GM19328 (cell line): ENCODE data around the gene MTHFD1L.
"Not testable (repeated sequence)": the region's sequence is repeated elsewhere in the genome, so short reads cannot be mapped to it uniquely, and the experiment has no call there.

ENCODE experiments used
- ATAC-seq: cut with Tn5 transposase; IDR thresholded peaks from one replicate; pipeline ENCODE4 v1.9.1; 2021; ENCODE audit warnings: mild to moderate bottlenecking, moderate library complexity; ENCODE audit not compliant: unreplicated experiment

The MTHFD1L gene

GRCh38 chr6:151012321-151013294 lies 147.1 kb downstream of the MTHFD1L start:
- ATAC-seq, result no peak

GRCh38 chr6:151014404-151015100 lies 149.1 kb downstream of the MTHFD1L start:
- ATAC-seq, result peak; percentile 72

- no peak for ATAC-seq
Measured at GRCh38 chr6:151015101-151015700, 149.7 kb downstream of the MTHFD1L start.

GRCh38 chr6:151016107-151016506 lies 150.6 kb downstream of the MTHFD1L start:
- ATAC-seq, result no peak

- no peak for ATAC-seq
Measured at GRCh38 chr6:151018046-151018445, 152.5 kb downstream of the MTHFD1L start.

GRCh38 chr6:151018911-151019782 lies 153.6 kb downstream of the MTHFD1L start:
- ATAC-seq, result no peak

- no peak for ATAC-seq
Measured at GRCh38 chr6:151021896-151022295, 156.4 kb downstream of the MTHFD1L start.

- ATAC-seq, result no peak
Measured at GRCh38 chr6:151022492-151022891, 157.0 kb downstream of the MTHFD1L start.

- ATAC-seq, result no peak
Measured at GRCh38 chr6:151023342-151023741, 157.8 kb downstream of the MTHFD1L start.

GRCh38 chr6:151024597-151024996 lies 159.1 kb downstream of the MTHFD1L start:
- ATAC-seq, result no peak

GRCh38 chr6:151025076-151025475 lies 159.6 kb downstream of the MTHFD1L start:
- no peak for ATAC-seq

GRCh38 chr6:151026041-151026663 lies 160.7 kb downstream of the MTHFD1L start:
- no peak for ATAC-seq

GRCh38 chr6:151027295-151027747 lies 161.8 kb downstream of the MTHFD1L start:
- no peak for ATAC-seq

- no peak for ATAC-seq
Measured at GRCh38 chr6:151027936-151028838, 162.7 kb downstream of the MTHFD1L start.

GRCh38 chr6:151029970-151030369 lies 164.5 kb downstream of the MTHFD1L start:
- ATAC-seq, result no peak

- no peak for ATAC-seq
Measured at GRCh38 chr6:151032034-151032433, 166.5 kb downstream of the MTHFD1L start.

- no peak for ATAC-seq
Measured at GRCh38 chr6:151034825-151035781, 169.6 kb downstream of the MTHFD1L start.

- not testable (repeated sequence) for ATAC-seq
Measured at GRCh38 chr6:151036211-151036721, 170.8 kb downstream of the MTHFD1L start.
